Keratinocyte (primary cell): Measurements from ENCODE around the gene EXD3.

Experiments used
- EZH2 ChIP-seq: IDR thresholded peaks from one replicate; pipeline ENCODE4 v1.6.1; 2012; ENCODE audit warnings: inconsistent platforms, mild to moderate bottlenecking, low read length, moderate library complexity
- TF ChIP-seq, protein P1 (sequence below), 3 experiments: IDR thresholded peaks in 1 of 3; conservative IDR thresholded peaks in 1 of 3; optimal IDR thresholded peaks in 1 of 3; 2 replicates in 2 of 3; 3 replicates in 1 of 3; pipeline versions ENCODE3 to v1.5.1; 2011; ENCODE audit warnings: low read length in 3 of 3, mild to moderate bottlenecking in 3 of 3, moderate library complexity in 2 of 3, control low read depth in 1 of 3, inconsistent platforms in 1 of 3; ENCODE audit not compliant: insufficient read depth in 2 of 3; ENCODE audit errors: extremely low read depth in 1 of 3

DNA sequence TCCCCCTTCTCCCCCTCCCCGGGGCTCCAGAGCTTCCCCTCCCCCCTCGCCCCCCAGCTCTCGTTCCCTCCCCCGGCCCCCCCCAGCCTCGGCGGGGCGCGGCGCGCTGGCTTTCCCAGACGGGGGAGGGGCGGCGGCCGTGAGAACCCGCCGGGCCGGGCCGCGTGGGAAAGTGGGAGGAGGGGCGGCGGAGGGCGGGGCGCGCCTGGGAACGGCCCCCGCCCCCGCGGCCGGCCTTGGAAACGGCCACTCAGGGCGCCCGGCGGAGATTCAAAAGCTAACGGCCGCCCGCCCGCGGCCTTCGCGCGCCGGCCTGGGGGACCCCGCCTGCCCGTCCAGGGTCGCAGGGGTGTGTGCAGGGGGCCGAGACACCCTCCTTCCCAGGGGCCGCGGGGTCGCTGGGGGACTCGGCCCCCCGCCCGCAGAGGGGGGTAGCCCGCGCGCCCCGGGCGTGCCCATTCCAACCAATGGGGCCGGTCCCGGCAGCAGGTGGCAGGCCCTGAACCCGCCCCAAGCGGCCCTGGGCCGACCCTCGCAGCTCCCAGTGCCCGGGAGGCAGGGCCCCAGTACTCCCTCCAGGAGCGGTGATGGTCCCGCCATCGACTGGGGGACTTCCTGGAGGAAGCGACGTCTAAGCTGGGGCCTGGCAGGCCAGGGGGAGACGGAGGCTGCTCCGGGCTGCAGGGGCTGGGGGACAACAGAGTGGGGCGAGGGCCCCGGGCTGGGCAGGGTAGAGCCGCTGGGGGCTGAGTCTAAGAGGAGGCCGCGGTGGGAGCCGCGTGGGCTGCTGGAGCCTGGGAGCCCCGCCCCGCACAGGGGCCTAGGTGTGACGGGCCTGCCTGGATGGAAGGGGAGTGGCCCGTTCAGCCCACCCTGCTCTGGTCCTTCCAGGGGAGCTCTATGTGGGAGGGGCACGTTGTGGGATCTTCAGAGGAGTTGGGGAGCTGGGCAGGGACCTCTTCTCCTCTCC lies 106.7 kb downstream of the EXD3 start:
- TF ChIP-seq, protein P1, sequence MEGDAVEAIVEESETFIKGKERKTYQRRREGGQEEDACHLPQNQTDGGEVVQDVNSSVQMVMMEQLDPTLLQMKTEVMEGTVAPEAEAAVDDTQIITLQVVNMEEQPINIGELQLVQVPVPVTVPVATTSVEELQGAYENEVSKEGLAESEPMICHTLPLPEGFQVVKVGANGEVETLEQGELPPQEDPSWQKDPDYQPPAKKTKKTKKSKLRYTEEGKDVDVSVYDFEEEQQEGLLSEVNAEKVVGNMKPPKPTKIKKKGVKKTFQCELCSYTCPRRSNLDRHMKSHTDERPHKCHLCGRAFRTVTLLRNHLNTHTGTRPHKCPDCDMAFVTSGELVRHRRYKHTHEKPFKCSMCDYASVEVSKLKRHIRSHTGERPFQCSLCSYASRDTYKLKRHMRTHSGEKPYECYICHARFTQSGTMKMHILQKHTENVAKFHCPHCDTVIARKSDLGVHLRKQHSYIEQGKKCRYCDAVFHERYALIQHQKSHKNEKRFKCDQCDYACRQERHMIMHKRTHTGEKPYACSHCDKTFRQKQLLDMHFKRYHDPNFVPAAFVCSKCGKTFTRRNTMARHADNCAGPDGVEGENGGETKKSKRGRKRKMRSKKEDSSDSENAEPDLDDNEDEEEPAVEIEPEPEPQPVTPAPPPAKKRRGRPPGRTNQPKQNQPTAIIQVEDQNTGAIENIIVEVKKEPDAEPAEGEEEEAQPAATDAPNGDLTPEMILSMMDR (optimal IDR thresholded peaks at IDR 0.05 in 1 of 3, IDR thresholded peaks at IDR 0.05 in 1 of 3, conservative IDR thresholded peaks at IDR 0.05 in 1 of 3; ENCODE audit: extremely low read depth in 1 of 3, insufficient read depth in 2 of 3, low read length in 3 of 3) = no peak
- TF ChIP-seq EZH2 = no peak
